ENCODE data around the gene MAP3K6. TPM values are rescaled to one million over a fixed set of nuclear protein-coding genes. Genes with fewer than 3 reads are reported as not detected.

MAP3K6 gene
- total RNA-seq, 2 experiments from 2014 or later, result 5.0 to 6.0 TPM

DNA sequence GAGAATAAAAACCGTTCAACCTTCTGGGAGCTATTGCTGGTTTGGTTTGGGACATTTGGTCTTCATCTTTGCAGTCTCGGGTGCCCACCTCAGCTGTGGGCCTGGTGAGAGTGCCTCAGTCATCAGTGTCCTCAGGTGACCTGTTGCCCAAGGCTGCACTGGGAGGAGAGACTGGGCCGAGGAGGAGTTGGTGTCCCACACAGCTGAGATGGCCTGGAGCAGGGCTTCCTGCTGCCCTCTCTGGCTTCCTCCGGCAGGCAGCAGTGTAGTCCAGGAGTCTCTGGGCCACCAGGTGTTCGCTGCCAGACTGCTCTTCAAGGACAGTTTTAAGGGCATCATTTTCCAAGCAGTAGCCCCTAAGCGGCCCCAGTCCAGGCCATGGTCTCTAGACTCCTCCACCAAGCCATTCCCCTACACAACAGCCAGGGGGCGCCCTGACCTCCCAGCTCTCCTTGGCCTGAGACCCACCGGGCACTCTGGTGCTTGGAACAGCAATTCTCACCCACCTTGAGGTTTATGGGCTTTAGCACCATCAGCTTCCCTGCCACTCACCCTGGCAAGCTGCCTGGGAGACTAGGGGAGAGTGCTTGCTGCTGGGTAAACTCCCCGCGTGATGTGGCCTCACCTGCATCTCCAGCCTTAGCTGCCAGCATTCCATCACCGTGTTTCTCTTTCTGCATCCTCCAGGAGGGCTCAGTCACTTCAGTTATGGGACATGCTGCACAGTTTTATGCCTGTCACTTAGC, 34.1 kb downstream of the MAP3K6 start:
- CTCF ChIA-PET, result interaction anchor here (0.6 to 2.9 kb wide), 27 partner anchors 9 to 274 kb away, joined by 3 to 20 read pairs (median 4); partner anchors contain the start of genes CD164L2, FCN3, MAP3K6 and SYTL1

DNA sequence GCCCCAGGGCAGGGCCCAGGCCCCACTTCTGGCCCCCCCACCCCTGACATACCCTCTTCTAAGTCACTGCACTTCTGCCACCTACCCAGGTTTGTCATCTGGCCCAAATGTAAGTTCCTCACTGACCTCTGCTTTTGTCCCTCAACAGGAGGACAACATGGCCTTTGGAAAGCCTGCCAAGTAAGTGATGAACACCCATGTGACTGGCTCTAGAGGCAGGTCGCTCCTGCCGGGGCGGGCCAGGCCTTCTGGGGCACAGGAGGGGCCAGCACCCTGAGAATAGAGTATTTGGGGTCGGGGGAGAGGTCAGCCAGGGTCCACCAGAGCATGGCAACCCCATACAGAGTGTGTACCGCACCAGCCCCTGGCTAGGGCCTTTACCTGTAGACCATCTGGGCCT, 34.8 kb downstream of the MAP3K6 start:
- CTCF ChIA-PET, result interaction anchor here (1.0 to 2.9 kb wide), 17 partner anchors 9 to 275 kb away, joined by 3 to 20 read pairs (median 9); partner anchors contain the start of genes CD164L2, MAP3K6, SYTL1 and TMEM222
- POLR2A ChIA-PET, result interaction anchor here (0.6 to 1.7 kb wide), 2 partner anchors 8 to 1895 kb away, joined by 3 read pairs; no protein-coding TSS in a partner anchor

More for the DNA sequence above, 34.1 kb downstream of the MAP3K6 start:
- POLR2A ChIA-PET, result interaction anchor here (0.8 to 1.7 kb wide), 3 partner anchors 9 to 31 kb away, joined by 3 read pairs; no protein-coding TSS in a partner anchor

DNA sequence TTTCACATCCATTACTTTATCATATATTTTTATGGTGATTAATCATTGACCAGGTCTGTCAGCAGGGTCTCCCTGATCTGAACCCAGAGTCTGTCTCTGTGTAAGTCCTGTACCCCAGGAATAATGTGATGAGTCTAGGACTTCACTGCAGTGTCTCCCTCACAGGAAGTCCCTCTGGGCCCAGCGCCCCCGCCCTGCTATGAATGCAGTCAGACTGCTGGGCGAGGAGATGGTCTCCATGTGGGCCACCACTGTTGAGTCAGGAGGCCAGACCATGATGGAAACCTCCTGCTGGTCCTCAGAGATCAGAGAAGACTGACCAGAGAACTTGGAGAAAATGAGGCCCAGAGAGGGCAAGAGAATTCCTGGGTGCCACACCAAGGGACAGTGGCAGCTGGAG, 35.3 kb downstream of the MAP3K6 start:
- POLR2A ChIA-PET, result no interaction called here
- CTCF ChIA-PET, result interaction anchor here (2.1 to 2.6 kb wide), 2 partner anchors 25 to 56 kb away, joined by 11 to 20 read pairs; no protein-coding TSS in a partner anchor

DNA sequence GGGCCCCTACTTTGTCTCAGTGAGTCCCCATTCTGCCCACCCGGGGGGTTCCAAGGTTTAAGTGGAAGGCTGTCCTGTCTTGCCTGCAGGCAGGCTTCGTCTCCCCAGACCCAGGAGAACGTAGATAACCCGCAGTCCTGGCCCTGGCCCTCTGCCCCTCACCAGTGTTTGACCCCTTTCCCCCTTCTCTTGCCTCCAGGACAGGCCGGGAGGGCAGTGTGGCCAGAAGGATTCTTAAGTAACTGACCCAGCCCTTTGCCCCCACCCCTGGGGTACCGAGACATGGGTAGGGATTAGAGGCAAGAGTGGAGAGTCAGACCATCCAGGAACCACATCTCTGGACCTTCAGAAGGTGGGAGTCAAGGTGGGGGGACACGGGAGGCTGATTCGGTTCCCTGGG, 36.0 kb downstream of the MAP3K6 start:
- ChIA-PET CTCF (no interaction called here), POLR2A (no interaction called here)

DNA sequence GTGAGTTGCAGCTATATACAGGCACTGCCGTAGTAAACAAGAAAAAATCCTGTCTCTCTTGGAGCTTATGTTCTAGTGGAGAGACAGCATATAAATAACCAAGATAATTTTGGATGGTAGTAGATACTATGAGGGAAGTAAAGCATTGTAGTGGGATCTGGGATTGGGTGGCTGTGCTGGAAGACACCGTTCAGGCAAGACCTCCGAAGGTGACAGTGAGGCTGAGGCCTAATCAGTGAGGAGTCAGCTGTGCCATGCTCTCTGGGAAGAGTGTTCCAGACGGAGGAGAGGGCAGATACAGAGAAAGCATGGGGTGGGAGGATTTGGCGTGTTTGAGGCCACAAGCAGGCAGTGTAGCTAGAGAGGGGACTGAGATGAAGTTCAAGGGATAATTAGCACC, 38.8 kb downstream of the MAP3K6 start:
- ChIA-PET CTCF (interaction anchor here (1.0 to 3.1 kb wide), 4 partner anchors 9 to 31 kb away, joined by 3 to 11 read pairs (median 6); no protein-coding TSS in a partner anchor), POLR2A (interaction anchor here (0.5 kb wide), 1 partner anchor 973 kb away, joined by 4 read pairs; no protein-coding TSS in a partner anchor)

DNA sequence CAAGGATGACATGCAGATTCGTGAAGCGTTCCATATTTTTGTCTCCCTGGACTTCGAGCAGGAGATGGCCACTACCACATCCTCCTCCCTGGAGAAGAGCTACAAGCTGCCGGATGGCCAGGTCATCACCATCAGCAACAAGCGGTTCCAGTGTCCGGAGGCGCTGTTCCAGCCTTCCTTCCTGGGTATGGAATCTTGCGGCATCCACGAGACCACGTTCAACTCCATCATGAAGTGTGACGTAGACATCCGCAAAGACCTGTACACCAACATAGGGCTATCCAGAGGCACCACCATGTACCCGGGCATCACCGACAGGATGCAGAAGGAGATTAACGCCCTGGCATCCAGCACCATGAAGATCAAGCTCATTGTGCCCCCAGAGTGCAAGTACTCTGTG, 41.5 kb downstream of the MAP3K6 start:
- ChIA-PET POLR2A (no interaction called here), CTCF (interaction anchor here (2.6 kb wide), 1 partner anchor 24 kb away, joined by 8 read pairs; no protein-coding TSS in a partner anchor)

DNA sequence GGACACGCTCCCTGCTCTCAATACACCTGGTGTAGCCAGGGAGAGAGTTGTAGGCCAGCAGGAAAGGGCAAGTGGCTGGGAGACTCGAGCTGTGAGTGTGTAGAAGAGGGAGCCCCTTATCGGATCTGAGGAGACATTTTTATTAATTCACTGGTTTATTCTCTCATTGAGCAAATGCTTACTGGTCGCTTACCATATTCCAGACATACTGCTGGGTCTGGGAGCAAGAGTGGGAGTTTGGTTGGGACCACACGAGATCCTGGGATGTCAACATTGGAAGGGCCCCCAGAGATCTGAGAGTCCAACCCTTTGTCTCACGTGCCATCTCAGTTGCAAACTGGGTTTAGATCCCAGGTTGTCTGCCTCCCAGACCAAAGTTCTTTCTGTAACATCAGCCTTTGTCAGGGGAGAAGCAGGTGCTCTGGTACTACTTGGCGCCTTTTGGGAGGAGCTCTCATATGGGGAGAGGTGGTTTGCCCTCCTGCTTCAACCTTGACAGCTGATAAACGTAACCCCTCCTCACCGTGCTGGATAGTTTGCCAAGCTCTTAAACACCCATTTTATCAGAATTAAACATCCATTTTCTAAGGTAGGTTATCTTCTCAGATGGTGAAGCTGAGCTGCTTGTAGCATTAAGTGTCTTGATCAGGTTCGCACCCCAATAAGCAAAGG, 44.1 kb downstream of the MAP3K6 start:
- ChIA-PET CTCF (interaction anchor here (1.3 to 2.1 kb wide), 6 partner anchors 10 to 69 kb away, joined by 3 to 12 read pairs (median 5); no protein-coding TSS in a partner anchor), POLR2A (interaction anchor here (0.6 to 1.1 kb wide), 4 partner anchors 17 to 401 kb away, joined by 3 to 4 read pairs (median 3); partner anchors contain the start of gene SYTL1)

DNA sequence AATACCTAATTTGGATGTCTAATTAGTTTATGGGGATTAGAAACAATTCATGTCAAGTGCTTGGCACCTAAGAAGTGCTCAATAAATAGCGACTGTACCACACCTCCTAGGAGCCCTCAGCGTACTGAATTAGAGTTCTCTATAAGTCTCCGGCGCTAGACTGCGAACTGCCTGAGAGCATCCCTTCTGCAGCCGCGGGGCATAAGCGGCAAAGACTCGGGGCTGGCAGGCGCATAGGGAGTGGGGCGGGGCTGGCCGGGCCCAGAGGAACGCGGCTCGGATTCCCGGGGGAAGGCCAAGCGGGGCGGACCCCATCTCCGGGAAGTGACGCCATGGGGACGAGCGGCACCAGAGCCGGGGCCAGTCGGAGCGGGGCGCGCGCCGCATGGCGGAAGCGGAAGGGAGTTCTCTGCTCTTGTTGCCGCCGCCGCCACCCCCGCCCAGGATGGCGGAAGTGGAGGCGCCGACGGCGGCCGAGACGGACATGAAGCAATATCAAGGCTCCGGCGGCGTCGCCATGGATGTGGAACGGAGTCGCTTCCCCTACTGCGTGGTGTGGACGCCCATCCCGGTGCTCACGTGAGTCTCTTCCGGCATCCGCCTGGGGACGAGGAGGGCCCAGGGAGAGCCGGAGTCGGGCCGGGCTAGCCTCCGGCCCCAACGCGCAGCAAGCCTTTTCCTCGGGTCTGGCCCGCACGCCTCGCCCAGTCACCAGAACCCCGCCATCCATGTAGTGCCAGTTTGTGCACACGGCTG, 44.8 kb downstream of the MAP3K6 start, which contains the start of gene TMEM222:
Gene TMEM222, plus strand, starts transcription at position 351 of the 756 bp plus-strand sequence. Its CDS starts 35 bp downstream, at position 386.
- CTCF ChIA-PET, result interaction anchor here (1.3 to 1.7 kb wide), 4 partner anchors 11 to 69 kb away, joined by 3 to 12 read pairs (median 5); no protein-coding TSS in a partner anchor
- POLR2A ChIA-PET, result interaction anchor here (0.7 to 1.1 kb wide), 2 partner anchors 20 to 207 kb away, joined by 4 to 8 read pairs; partner anchors contain the start of gene SYTL1

DNA sequence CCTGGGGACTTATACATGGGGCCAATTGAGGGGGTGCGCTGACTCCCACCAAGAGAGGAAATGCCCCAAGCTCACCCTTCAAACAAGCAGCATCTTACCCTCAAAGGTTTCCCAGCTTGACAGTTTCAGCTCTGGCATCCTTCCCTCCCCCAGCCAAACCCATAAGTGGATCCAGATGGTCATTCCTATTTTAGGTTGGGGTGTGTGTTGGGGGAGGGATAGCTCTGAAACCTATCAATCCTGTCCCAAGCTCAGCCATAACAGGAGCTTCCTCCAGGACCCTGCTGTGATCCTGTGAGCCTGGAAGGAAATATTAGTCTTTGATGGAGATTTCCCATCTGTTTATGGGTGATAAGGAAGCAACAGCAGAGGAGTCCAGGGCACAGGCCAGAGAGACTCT, 48.2 kb downstream of the MAP3K6 start:
- CTCF ChIA-PET, result interaction anchor here (0.7 to 2.9 kb wide), 5 partner anchors 9 to 23 kb away, joined by 3 to 17 read pairs (median 5); no protein-coding TSS in a partner anchor
- POLR2A ChIA-PET, result no interaction called here

DNA sequence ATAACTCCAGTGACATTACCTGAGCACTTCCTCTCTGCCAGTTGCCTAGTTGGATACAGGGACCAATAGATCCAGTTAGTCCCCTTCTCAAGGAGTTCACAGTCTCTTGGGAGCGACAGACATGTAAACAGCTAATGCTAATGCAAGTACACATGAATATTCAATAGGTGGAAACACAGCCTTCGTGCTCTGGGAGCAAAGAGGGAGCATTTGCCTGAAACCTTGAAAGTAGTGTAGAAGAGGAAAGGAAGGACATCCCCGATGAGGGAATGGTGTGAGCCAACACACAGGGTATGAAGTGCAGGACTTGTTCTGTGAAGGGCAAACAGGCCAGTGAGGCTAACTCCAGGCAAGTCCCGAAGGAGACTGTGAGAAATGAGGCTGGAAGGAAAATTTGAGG, 48.6 kb downstream of the MAP3K6 start:
- CTCF ChIA-PET, result interaction anchor here (2.4 to 2.9 kb wide), 2 partner anchors 15 to 17 kb away, joined by 9 to 17 read pairs; no protein-coding TSS in a partner anchor
- POLR2A ChIA-PET, result no interaction called here

DNA sequence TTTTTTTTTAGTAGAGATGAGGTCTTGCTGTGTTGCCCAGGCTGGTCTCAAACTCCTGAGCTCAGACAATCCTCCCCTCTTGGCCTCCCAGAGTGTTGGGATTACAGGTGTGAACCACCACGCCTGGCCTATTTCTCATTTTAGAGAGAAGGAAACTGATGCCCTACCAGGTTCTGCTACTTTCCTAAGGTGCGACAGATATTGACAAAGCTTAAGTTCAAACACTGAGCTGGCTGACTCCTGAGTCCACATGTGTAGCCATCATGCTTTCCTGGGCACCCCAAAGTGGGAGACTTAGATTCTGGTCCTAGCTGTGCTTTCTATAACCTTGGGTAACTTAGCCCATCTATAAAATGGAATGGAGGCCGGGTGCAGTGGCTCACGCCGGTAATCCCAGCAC, 49.9 kb downstream of the MAP3K6 start:
- ChIA-PET POLR2A (no interaction called here), CTCF (interaction anchor here (0.8 to 2.9 kb wide), 4 partner anchors 16 to 31 kb away, joined by 3 to 17 read pairs (median 7); no protein-coding TSS in a partner anchor)

DNA sequence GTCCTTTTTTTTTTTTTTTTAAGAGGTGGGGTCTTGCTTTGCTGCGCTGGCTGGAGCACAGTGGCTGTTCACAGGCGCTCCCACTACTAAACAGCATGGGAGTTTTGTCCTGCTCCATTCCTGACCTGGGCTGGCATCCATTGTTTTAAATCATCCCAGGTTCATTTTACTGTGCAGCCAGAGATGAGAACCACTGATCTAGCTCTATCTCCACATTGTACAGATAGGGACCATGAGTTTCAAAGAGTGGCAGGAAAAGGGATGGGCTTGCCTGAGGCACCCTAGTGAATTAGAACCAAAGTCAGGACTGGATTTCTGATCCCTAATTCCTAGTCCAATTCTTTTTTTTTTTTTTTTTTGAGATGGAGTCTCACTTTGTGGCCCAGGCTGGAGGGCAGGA, 52.0 kb downstream of the MAP3K6 start:
- ChIA-PET POLR2A (interaction anchor here (1.0 kb wide), 1 partner anchor 29 kb away, joined by 6 read pairs; no protein-coding TSS in a partner anchor), CTCF (interaction anchor here (0.7 to 1.1 kb wide), 2 partner anchors 14 to 53 kb away, joined by 3 to 4 read pairs; no protein-coding TSS in a partner anchor)

DNA sequence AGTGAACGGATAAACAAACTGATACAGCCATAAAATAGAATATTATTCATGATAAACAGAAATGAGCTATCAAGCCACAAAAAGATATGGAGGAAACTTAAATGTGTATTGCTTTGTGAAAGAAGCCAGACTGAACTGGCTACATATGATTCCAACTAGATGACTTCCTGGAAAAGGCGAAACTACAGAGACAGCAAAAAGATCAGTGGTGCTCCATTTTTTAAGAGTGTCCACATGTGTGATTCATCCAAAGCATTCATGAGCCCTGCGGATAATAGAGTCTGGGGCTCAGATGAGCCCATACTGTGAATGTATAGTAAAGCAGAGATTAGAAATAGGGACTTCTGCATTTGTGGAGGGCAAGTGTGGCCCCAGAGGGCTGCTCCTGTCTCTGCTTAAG, 52.6 kb downstream of the MAP3K6 start:
- POLR2A ChIA-PET, result interaction anchor here (0.6 to 1.0 kb wide), 2 partner anchors 30 to 274 kb away, joined by 4 to 6 read pairs; no protein-coding TSS in a partner anchor

DNA sequence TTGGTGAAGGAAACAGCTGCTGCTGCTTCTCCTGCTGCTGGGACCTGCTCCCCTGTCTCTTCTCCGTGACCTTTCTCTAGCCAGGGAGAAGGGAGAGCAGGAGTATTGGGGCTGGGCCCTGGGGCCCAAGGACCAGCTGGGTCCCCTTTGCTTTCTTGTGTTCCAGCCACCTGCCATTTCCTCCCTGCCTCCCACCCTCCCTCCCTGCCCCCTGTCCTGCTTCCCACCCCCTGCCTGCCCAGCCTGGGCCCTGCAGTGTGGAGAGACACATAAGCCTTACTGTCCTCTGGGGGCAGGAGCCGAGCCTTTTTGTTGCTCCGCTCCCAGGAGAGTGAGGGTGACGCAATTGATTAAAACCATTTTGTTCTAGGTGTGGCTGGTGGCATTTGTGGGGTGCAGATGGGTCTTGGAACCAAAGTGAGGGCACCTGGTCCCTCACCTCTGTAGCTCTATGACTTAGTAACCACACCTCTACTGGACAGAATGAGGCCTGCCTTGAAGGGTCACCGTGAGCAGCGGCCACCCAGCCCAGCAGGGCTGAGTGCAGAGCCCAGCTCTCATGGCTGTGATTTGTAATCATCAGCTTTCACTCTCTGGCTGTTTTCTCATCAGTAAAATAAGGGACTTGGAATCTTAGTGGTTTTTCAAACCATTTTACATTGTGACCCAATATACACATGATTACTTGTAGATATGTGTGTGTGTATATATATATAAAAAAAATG, 58.7 kb downstream of the MAP3K6 start:
- ChIA-PET POLR2A (no interaction called here), CTCF (interaction anchor here (1.2 to 2.1 kb wide), 2 partner anchors 11 to 84 kb away, joined by 3 to 8 read pairs; no protein-coding TSS in a partner anchor)

More for the DNA sequence above, 52.6 kb downstream of the MAP3K6 start:
- CTCF ChIA-PET, result interaction anchor here (0.7 to 1.1 kb wide), 3 partner anchors 43 to 1091 kb away, joined by 3 to 5 read pairs (median 3); no protein-coding TSS in a partner anchor

DNA sequence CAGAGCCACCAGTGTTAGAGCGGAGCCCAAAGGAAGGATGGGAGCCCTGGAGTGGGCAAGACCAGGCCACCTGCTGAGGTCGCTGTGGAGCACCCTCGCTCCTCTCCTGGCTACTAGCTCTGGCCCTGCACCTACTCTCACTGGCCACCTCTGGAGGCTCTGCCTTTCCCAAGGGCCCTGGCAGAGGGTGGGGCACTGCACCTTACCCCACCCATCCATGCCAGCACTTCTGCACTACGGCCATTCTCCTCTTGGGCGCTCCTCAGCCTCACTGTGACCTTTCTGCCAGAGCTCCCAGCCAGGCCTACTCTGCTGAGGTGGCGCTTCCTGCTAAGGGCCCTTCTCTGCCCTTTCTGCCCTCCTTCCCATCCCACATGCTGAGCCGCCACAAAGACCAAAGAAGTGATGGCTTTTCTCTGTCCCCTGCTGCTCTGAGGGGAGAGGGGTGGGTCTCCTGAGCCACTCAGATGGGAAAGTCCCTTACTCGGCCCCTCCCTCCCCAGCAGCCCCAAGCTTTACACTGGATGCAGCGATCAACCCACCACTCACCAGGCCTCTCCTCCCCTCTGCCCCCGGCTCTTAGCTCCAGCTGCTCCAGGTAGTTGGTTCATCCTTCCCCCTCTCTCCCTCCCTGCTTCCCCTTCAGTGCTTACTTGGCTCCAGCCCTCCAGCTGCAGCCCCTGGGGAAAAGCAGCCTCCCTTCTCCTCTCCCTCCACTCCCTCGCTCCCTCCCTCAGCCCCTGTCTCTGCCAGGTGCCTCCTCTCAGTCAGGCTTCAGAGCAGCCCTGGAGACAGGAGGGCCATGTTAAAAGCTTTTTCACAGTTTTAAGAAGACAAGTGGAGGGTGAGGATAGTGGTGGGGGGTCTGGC, 59.6 kb downstream of the MAP3K6 start:
- ChIA-PET CTCF (interaction anchor here (1.2 to 2.1 kb wide), 2 partner anchors 10 to 85 kb away, joined by 3 to 8 read pairs; no protein-coding TSS in a partner anchor), POLR2A (interaction anchor here (0.6 kb wide), 1 partner anchor 333 kb away, joined by 3 read pairs; no protein-coding TSS in a partner anchor)

DNA sequence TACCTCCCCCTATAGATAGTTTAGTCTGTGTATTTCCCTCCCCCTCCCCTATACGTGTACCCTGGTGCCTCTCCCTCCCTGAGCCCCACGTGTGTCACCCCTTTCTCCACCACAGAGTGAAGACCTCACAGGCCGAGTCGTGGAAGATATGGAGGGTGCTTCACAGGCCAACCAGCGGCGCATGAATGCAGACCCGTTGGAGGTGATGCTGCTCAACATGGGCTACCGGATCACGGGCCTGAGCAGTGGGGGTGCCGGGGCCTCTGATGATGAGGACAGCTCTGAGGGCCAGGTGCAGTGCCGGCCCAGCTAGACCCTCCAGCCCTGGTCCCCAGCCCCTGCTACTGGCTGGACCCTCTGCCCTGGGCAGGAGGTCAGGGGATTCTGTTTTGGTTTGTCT, 60.7 kb downstream of the MAP3K6 start:
- POLR2A ChIA-PET, result interaction anchor here (0.6 kb wide), 1 partner anchor 332 kb away, joined by 3 read pairs; no protein-coding TSS in a partner anchor
- CTCF ChIA-PET, result interaction anchor here (2.1 kb wide), 1 partner anchor 9 kb away, joined by 8 read pairs; no protein-coding TSS in a partner anchor
